Right lobe of liver (tissue), 6 donors: ENCODE results near the gene FRK. TPM values are rescaled to one million over a fixed set of nuclear protein-coding genes. Genes with fewer than 3 reads are reported as not detected.
"Not testable (repeated sequence)": the region's sequence is repeated elsewhere in the genome, so short reads cannot be mapped to it uniquely, and the experiment has no call there.

Experiments
- ATAC-seq, 4 donors: fragments of 200-7000 bp; cut with Tn5 transposase; one replicate each; pipeline ENCODE4 v1.9.1; 2020; ENCODE audit warnings: mild to moderate bottlenecking in 4 of 4, moderate library complexity in 4 of 4
- DNase-seq, 3 donors: peaks; one replicate each; pipeline ENCODE4 v3.0.0-alpha.2; 2020
- H3K27ac ChIP-seq, 3 donors: fragments of 200-600 bp; one replicate each; pipeline ENCODE4 v1.8.0; 2022
- H3K27me3 ChIP-seq, 2 donors: fragments of 200-600 bp; one replicate each; pipeline ENCODE4 v1.8.0; 2022
- H3K36me3 ChIP-seq, 4 donors: fragments of 200-600 bp; sonication (generic) in 1 of 4; one replicate each; pipeline versions ENCODE4 v1.5.1 to v1.8.0; 2017 to 2022; ENCODE audit warnings: control low read depth in 1 of 4
- H3K4me1 ChIP-seq, 4 donors: fragments of 200-600 bp; sonication (generic) in 1 of 4; one replicate each; pipeline versions ENCODE4 v1.5.1 to v1.8.0; 2017 to 2022; ENCODE audit warnings: control low read depth in 1 of 4
- H3K4me3 ChIP-seq, 3 donors: fragments of 200-600 bp; one replicate each; pipeline ENCODE4 v1.8.0; 2022
- H3K9me3 ChIP-seq, 4 donors: fragments of 200-600 bp; sonication (generic) in 1 of 4; one replicate each; pipeline versions ENCODE4 v1.5.1 to v1.8.0; 2017 to 2022; ENCODE audit warnings: control low read depth in 1 of 4
- POLR2A ChIP-seq: fragments of 450-650 bp; IDR thresholded peaks from one replicate; pipeline ENCODE4 v1.6.1; 2017; ENCODE audit warnings: antibody characterized with exemption, mild to moderate bottlenecking
- WGBS: methylation state at CpG from one replicate; pipeline ENCODE4 v1.1.6; 2018; ENCODE audit warnings: low coverage, low lambda C conversion rate; ENCODE audit not compliant: insufficient coverage; ENCODE audit errors: missing lambda C conversion rate; 5-methylcytosine and 5-hydroxymethylcytosine counted together
- intact Hi-C, 2 donors: fragments of 100-400 bp; cut with DNase I; formaldehyde crosslinking; loops; one replicate each; pipeline versions ENCODE4 v1.11.2 to v1.14.1; 2022
- total RNA-seq, 6 experiments: library from RNA; depleted of rRNA in 2 of 6; stranded (reverse); fragments of >200 nt in 2 of 6; fragmentation: NEBNext Ultra II Directional in 3 of 6; extraction: Animal tissue kit (Norgen Biotek cat#: 25700) in 3 of 6; gene quantifications; one replicate each; pipeline versions ENCODE4 v1.1.0 to v1.2.4, GENCODE V29; 2016 to 2023
- TF ChIP-seq, protein P1 (sequence below), 4 donors: fragments of 200-600 bp in 3 of 4; fragments of 450-650 bp in 1 of 4; IDR thresholded peaks; one replicate each; pipeline versions ENCODE4 v1.5.1 to v1.8.0; 2016 to 2022; ENCODE audit warnings: antibody characterized with exemption in 4 of 4, mild to moderate bottlenecking in 2 of 4
- donor health status: DM: no; HTN: yes; CAD: no.
- donor health status: DM: no; HTN: no; CAD: no.
- donor health status: DM: no; HTN: no; CAD: no.
- donor health status: DM: no; HTN: yes; CAD: no.
- donor health status: DM: no; HTN: yes; CAD: no.

The FRK gene
- total RNA-seq, 6 experiments from 2014 or later: 8.4 to 14.1 (median 11.9) TPM

- H3K4me1 ChIP-seq: peaks cover 3 to 53% (median 28%) of the 10 kb centered on the region in 4 donors
Measured at GRCh38 chr6:116100419-116101301, 40.0 kb upstream of the FRK start, which contains the start of gene NT5DC1. NT5DC1 (plus strand) TSS chr6:116100853; CDS start chr6:116100931, 78 bp downstream.

GRCh38 chr6:116099036-116099435 lies 38.3 kb upstream of the FRK start:
- H3K27ac ChIP-seq: peak overlapping the region in 1 of 3 donors; percentile 95
- no peaks in the 10 kb centered on the region for H3K36me3 ChIP-seq
- no peaks in the 10 kb centered on the region for H3K9me3 ChIP-seq
- no peaks in the 10 kb centered on the region for H3K27me3 ChIP-seq
- WGBS: 83% methylated on average over 1 of the region's 1 CpG
- peaks cover 3 to 53% (median 28%) of the 10 kb centered on the region in 4 donors for H3K4me1 ChIP-seq
- intact Hi-C loops: loop anchor here in 1 of 2 donors (5.0 kb wide), 1 partner anchor 87 kb away; no protein-coding TSS in a partner anchor
- no peak for ATAC-seq
- no peak for TF ChIP-seq POLR2A
- no peak for DNase-seq
- no peak overlapping the region for H3K4me3 ChIP-seq

More at GRCh38 chr6:116100419-116101301, 40.0 kb upstream of the FRK start, which contains the start of gene NT5DC1:
- no peaks in the 10 kb centered on the region for H3K36me3 ChIP-seq
- H3K27me3 ChIP-seq: no peaks in the 10 kb centered on the region
- 0% methylated on average over 13 of the region's 87 CpGs for WGBS
- H3K9me3 ChIP-seq: no peaks in the 10 kb centered on the region
- peak within 1 kb of the TSS; percentile 95 to 96 (median 95) for H3K27ac ChIP-seq
- H3K4me3 ChIP-seq: peak within 1 kb of the TSS; percentile 83 to 89 (median 84)
- DNase-seq: peak; percentile 92 to 94 (median 93)
- intact Hi-C loops: no loop called here
- TF ChIP-seq, protein P1, sequence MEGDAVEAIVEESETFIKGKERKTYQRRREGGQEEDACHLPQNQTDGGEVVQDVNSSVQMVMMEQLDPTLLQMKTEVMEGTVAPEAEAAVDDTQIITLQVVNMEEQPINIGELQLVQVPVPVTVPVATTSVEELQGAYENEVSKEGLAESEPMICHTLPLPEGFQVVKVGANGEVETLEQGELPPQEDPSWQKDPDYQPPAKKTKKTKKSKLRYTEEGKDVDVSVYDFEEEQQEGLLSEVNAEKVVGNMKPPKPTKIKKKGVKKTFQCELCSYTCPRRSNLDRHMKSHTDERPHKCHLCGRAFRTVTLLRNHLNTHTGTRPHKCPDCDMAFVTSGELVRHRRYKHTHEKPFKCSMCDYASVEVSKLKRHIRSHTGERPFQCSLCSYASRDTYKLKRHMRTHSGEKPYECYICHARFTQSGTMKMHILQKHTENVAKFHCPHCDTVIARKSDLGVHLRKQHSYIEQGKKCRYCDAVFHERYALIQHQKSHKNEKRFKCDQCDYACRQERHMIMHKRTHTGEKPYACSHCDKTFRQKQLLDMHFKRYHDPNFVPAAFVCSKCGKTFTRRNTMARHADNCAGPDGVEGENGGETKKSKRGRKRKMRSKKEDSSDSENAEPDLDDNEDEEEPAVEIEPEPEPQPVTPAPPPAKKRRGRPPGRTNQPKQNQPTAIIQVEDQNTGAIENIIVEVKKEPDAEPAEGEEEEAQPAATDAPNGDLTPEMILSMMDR (IDR thresholded peaks at IDR 0.05): peak in 3 of 4 donors; percentile 21 to 37 (median 26)
- TF ChIP-seq POLR2A: peak; percentile 91
- ATAC-seq: peak; percentile 90 to 98 (median 93)

DNA sequence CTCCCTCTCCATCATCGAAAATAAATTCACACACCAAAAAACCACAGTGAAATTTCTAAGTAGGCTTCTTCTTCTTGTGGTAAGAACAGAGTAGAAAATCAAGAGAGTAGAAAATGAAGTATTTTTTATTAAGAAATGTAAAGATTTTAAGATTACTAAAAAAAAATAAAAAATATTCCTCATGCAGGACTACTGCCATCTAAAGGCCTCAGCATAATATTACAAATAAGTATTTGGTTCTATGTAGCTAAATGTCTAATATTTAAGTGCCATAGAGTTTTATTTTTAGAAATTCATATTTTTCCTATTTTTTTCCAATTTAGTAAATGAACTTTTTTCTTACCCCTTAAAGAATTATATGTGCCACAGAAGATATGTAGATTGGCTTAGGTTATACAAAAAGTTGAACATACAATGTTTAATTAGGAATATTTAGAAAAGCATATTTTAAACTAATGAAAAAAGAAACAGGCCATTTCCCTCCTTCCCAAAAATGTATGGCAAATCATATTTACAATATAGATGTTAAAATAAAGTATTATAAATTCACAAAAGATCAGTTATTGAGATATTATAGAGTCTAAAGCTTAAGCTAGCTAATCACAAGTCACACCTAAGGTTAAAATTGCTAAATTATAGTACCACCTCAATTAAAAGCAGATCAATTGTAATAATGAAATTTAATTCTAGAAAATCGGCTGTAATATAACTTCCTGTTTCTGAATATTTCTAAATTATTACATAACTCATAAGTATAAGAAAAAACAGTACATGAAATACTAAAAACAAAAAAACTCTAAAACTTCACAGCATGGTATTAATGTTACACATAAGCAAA lies 36.5 kb upstream of the FRK start:
- WGBS: 31% methylated on average over 2 of the region's 2 CpGs
- intact Hi-C loops: loop anchor here in 1 of 2 donors (5.0 kb wide), 1 partner anchor 85 kb away; no protein-coding TSS in a partner anchor
- ATAC-seq: no peak

DNA sequence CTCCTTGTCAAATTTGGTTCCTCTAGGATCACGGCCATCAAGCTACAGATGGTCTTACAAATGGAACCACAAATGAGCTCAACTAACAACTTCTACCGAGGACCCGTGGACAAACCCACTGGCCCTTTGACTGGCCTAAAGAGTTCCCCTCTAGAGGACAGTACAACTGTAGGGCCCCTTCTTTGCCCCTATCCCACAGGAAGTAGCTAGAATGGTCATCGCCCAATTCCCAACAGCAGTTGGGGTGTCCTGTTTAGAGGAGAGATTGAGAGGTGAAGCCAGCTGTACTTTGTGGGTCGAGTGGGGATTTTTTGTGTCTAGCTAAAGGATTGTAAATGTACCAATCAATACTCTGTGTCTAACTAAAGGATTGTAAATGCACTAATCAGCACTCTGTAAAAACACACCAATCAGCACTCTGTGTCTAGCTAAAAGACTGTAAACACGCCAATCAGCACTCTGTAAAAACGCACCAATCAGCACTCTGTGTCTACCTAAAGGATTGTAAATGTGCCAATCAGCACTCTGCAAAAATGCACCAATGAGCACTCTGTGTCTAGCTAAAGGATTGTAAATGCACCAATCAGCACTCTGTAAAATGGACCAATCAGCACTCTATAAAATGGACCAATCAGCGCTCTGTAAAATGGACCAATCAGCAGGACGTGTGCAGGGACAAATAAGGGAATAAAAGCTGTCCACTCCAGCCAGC lies 35.5 kb upstream of the FRK start:
- WGBS: 86% methylated on average over 4 of the region's 9 CpGs
- H3K36me3 ChIP-seq, H3K4me3 ChIP-seq, H3K27ac ChIP-seq, H3K27me3 ChIP-seq, ATAC-seq, H3K9me3 ChIP-seq, DNase-seq: not testable (repeated sequence)
- H3K4me1 ChIP-seq: peaks cover 3 to 28% (median 13%) of the 10 kb centered on the region in 4 donors
- intact Hi-C loops: loop anchor here in 1 of 2 donors (5.0 kb wide), 1 partner anchor 84 kb away; no protein-coding TSS in a partner anchor

More for the DNA sequence above, 36.5 kb upstream of the FRK start:
- Histone ChIP-seq H3K27me3 (no peaks in the 10 kb centered on the region), H3K4me3 (no peak overlapping the region), H3K9me3 (no peaks in the 10 kb centered on the region), H3K36me3 (no peaks in the 10 kb centered on the region), H3K4me1 (peaks cover 3 to 37% (median 17%) of the 10 kb centered on the region in 4 donors), H3K27ac (no peak overlapping the region)
- TF ChIP-seq, protein P1 (IDR thresholded peaks at IDR 0.05): peak; percentile 47 to 72 (median 67)
- TF ChIP-seq POLR2A: no peak
- no peak for DNase-seq

GRCh38 chr6:116094041-116094440 lies 33.4 kb upstream of the FRK start:
- peak; percentile 33 to 89 (median 78) for DNase-seq
- no peaks in the 10 kb centered on the region for H3K36me3 ChIP-seq
- ATAC-seq: peak; percentile 49 to 74 (median 62)
- no peaks in the 10 kb centered on the region for H3K9me3 ChIP-seq
- TF ChIP-seq, protein P1 (IDR thresholded peaks at IDR 0.05): no peak
- TF ChIP-seq POLR2A: no peak
- H3K27me3 ChIP-seq: no peaks in the 10 kb centered on the region
- 20% methylated on average over 4 of the region's 7 CpGs for WGBS
- H3K4me3 ChIP-seq: peak overlapping the region in 1 of 3 donors; percentile 22
- intact Hi-C loops: no loop called here
- peak overlapping the region in 2 of 3 donors; percentile 24 to 48 for H3K27ac ChIP-seq
- peaks cover 0 to 19% (median 9%) of the 10 kb centered on the region in 4 donors for H3K4me1 ChIP-seq
